Progenitor cell of endocrine pancreas (in vitro differentiated cells): Measurements from ENCODE around the gene MIER2. TPM values are rescaled to one million over a fixed set of nuclear protein-coding genes. Genes with fewer than 3 reads are reported as not detected.
"Not testable (repeated sequence)": the region's sequence is repeated elsewhere in the genome, so short reads cannot be mapped to it uniquely, and the experiment has no call there.

Source experiments
- DNase-seq: peaks from one replicate; pipeline ENCODE4 v3.0.0; 2021; ENCODE audit warnings: low spot score; ENCODE audit not compliant: unreplicated experiment
- H3K27ac Mint-ChIP-seq: 2 replicates; pipeline ENCODE4 v1.8.0; 2021; ENCODE audit warnings: mild to moderate bottlenecking, moderate library complexity, mixed read lengths
- H3K27me3 Mint-ChIP-seq: 2 replicates; pipeline ENCODE4 v1.8.0; 2021; ENCODE audit warnings: mixed read lengths
- H3K36me3 Mint-ChIP-seq: 2 replicates; pipeline ENCODE4 v1.8.0; 2022; ENCODE audit warnings: mixed read lengths; ENCODE audit not compliant: insufficient read depth
- H3K4me1 Mint-ChIP-seq: 2 replicates; pipeline ENCODE4 v1.8.0; 2021; ENCODE audit warnings: low read depth, mixed read lengths
- H3K4me3 Mint-ChIP-seq: 2 replicates; pipeline ENCODE4 v1.8.0; 2021; ENCODE audit warnings: low read depth, mild to moderate bottlenecking, moderate library complexity, mixed read lengths
- H3K9me3 Mint-ChIP-seq: 2 replicates; pipeline ENCODE4 v1.8.0; 2021; ENCODE audit warnings: low read depth, mixed read lengths
- total RNA-seq: library from RNA; stranded (reverse); gene quantifications from 2 replicates; pipeline ENCODE4 v1.2.1, GENCODE V29; 2021
- TF ChIP-seq, protein P1 (sequence below): fragments of 200-600 bp; sonication (generic); IDR thresholded peaks from one replicate; pipeline ENCODE4 v1.5.0; 2021; ENCODE audit warnings: antibody characterized with exemption, mild to moderate bottlenecking; ENCODE audit not compliant: unreplicated experiment

Gene MIER2
- total RNA-seq, 1 donor from 2014 or later: 46.7 TPM

DNA sequence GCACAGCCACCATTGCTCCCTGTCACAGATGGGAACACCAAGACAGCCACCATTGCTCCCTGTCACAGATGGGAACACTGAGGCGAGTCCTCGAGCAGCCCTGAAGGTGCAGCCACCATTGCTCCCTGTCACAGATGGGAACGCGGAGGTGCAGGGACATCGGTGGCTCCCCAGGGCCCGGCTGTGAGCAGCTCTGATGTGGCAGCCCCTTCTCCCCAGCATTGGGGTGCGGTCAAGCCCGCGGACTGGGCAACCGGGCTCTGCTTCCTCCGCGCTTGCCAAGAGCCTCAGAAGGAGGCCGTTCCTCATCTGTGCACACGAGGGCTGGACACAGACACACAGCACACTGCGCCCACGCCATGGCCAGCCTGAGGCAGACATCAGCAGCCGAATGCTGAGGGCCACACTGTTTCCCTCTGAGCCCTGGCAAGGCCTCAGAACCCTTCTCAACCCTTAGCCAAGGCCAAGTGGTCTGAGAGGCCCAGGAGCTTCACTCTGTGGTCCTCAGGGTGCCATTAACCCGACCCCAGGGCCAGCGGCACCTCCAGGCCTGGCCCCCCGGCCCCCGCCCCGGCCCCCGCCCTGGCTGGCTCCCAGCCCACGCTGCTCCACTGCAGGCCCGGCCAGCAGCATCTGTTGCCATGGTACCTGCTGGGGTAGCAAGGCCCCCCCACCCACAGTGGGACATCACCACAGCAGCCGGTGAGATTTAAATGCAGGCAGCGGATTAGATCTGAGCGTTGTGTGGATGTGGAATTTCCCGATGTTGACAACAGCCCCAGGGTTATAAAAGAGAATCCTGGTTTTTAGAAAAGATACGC, 46.0 kb upstream of the MIER2 start:
- H3K36me3 Mint-ChIP-seq: no peaks in the 10 kb centered on the region
- peaks cover 4% of the 10 kb centered on the region for H3K4me1 Mint-ChIP-seq
- TF ChIP-seq, protein P1, sequence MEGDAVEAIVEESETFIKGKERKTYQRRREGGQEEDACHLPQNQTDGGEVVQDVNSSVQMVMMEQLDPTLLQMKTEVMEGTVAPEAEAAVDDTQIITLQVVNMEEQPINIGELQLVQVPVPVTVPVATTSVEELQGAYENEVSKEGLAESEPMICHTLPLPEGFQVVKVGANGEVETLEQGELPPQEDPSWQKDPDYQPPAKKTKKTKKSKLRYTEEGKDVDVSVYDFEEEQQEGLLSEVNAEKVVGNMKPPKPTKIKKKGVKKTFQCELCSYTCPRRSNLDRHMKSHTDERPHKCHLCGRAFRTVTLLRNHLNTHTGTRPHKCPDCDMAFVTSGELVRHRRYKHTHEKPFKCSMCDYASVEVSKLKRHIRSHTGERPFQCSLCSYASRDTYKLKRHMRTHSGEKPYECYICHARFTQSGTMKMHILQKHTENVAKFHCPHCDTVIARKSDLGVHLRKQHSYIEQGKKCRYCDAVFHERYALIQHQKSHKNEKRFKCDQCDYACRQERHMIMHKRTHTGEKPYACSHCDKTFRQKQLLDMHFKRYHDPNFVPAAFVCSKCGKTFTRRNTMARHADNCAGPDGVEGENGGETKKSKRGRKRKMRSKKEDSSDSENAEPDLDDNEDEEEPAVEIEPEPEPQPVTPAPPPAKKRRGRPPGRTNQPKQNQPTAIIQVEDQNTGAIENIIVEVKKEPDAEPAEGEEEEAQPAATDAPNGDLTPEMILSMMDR: no peak
- H3K4me3 Mint-ChIP-seq: no peak overlapping the region
- H3K27me3 Mint-ChIP-seq: peaks cover 10% of the 10 kb centered on the region
- H3K9me3 Mint-ChIP-seq: peaks cover 5% of the 10 kb centered on the region
- DNase-seq: no peak
- H3K27ac Mint-ChIP-seq: no peak overlapping the region

DNA sequence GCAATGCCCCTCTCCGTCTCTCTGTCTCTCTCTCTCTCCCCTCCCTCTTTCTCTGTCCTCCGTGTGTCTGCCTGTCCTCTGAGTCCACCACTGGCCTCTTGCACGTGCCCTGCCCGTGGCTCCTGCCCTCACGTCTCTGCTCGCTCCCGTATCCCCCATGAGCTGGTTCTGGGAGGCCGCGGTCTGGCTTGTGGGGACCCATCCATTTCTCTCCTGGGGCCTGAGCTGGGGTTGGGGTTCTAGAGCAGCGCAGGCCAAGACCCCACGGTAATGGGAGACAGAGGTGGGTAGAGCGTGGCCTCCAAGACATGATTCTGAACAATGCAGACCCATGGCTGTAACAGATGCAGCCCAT, 45.3 kb upstream of the MIER2 start:
- no peak for DNase-seq
- peaks cover 3% of the 10 kb centered on the region for H3K9me3 Mint-ChIP-seq
- TF ChIP-seq, protein P1: no peak
- peaks cover 8% of the 10 kb centered on the region for H3K27me3 Mint-ChIP-seq
- no peak overlapping the region for H3K4me3 Mint-ChIP-seq
- no peaks in the 10 kb centered on the region for H3K36me3 Mint-ChIP-seq
- no peak overlapping the region for H3K27ac Mint-ChIP-seq
- H3K4me1 Mint-ChIP-seq: peaks cover 9% of the 10 kb centered on the region

GRCh38 chr19:389255-389934, 44.8 kb upstream of the MIER2 start:
- Mint-ChIP-seq H3K27ac (no peak overlapping the region), H3K4me3 (no peak overlapping the region), H3K4me1 (peaks cover 13% of the 10 kb centered on the region), H3K27me3 (peaks cover 8% of the 10 kb centered on the region), H3K9me3 (peaks cover 3% of the 10 kb centered on the region), H3K36me3 (no peaks in the 10 kb centered on the region)
- TF ChIP-seq, protein P1: no peak
- no peak for DNase-seq

DNA sequence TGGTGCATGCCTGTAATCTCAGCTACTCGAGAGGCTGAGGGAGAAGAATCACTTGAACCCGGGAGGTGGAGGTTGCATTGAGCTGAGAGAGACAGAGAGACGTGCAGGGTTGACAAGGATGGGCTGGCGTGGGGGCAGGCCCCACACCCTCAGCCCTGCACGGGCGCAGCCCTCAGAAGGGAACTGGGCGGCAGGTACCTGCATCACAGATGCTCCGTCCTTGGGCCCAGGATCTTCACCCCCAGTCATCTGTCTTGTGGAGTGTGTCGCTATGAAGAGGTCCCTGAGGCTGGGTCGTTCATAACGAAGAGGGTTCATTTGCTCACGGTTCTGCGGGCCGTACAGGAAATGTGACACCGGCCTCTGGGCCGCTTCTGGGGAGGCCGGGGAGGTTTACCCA, 44.1 kb upstream of the MIER2 start:
- no peak overlapping the region for H3K27ac Mint-ChIP-seq
- H3K4me1 Mint-ChIP-seq: peaks cover 19% of the 10 kb centered on the region
- H3K4me3 Mint-ChIP-seq: no peak overlapping the region
- no peak for DNase-seq
- TF ChIP-seq, protein P1: no peak
- peaks cover 3% of the 10 kb centered on the region for H3K9me3 Mint-ChIP-seq
- no peaks in the 10 kb centered on the region for H3K36me3 Mint-ChIP-seq
- H3K27me3 Mint-ChIP-seq: peaks cover 10% of the 10 kb centered on the region

GRCh38 chr19:387777-388176, 43.2 kb upstream of the MIER2 start:
- Mint-ChIP-seq H3K27ac (peak overlapping the region; percentile 37), H3K27me3 (peaks cover 14% of the 10 kb centered on the region), H3K9me3 (no peaks in the 10 kb centered on the region), H3K36me3 (no peaks in the 10 kb centered on the region), H3K4me1 (peaks cover 21% of the 10 kb centered on the region), H3K4me3 (no peak overlapping the region)
- DNase-seq: no peak
- TF ChIP-seq, protein P1: no peak

- H3K27ac Mint-ChIP-seq, H3K36me3 Mint-ChIP-seq, DNase-seq, H3K9me3 Mint-ChIP-seq, H3K4me3 Mint-ChIP-seq: not testable (repeated sequence)
- H3K4me1 Mint-ChIP-seq: peaks cover 21% of the 10 kb centered on the region
- peaks cover 17% of the 10 kb centered on the region for H3K27me3 Mint-ChIP-seq
These were observed 42.2 kb upstream of the MIER2 start for GRCh38 chr19:386632-387301.

GRCh38 chr19:386189-386588, 41.6 kb upstream of the MIER2 start:
- DNase-seq, H3K4me3 Mint-ChIP-seq, H3K27ac Mint-ChIP-seq, H3K9me3 Mint-ChIP-seq, H3K36me3 Mint-ChIP-seq: not testable (repeated sequence)
- Mint-ChIP-seq H3K27me3 (peaks cover 13% of the 10 kb centered on the region), H3K4me1 (peaks cover 21% of the 10 kb centered on the region)
